HG03521 (cell line): Measurements from ENCODE around the gene PAX7.
"Not testable (repeated sequence)": the region's sequence is repeated elsewhere in the genome, so short reads cannot be mapped to it uniquely, and the experiment has no call there.

Source experiments
- ATAC-seq: cut with Tn5 transposase; IDR thresholded peaks from one replicate; pipeline ENCODE4 v1.9.1; 2021; ENCODE audit warnings: mild to moderate bottlenecking, moderate library complexity; ENCODE audit not compliant: unreplicated experiment

Gene PAX7

GRCh38 chr1:18657506-18658201, 27.0 kb downstream of the PAX7 start:
- no peak for ATAC-seq

- ATAC-seq, result no peak
Observed at GRCh38 chr1:18658831-18659230, 28.2 kb downstream of the PAX7 start.

GRCh38 chr1:18661404-18662285, 31.0 kb downstream of the PAX7 start:
- no peak for ATAC-seq

GRCh38 chr1:18662286-18662639, 31.6 kb downstream of the PAX7 start:
- ATAC-seq, result no peak

GRCh38 chr1:18666317-18666920, 35.8 kb downstream of the PAX7 start:
- no peak for ATAC-seq

- ATAC-seq, result no peak
Observed at GRCh38 chr1:18667333-18667732, 36.7 kb downstream of the PAX7 start.

GRCh38 chr1:18668046-18668445, 37.4 kb downstream of the PAX7 start:
- ATAC-seq, result no peak

- no peak for ATAC-seq
Observed at GRCh38 chr1:18668750-18669404, 38.2 kb downstream of the PAX7 start.

- ATAC-seq, result no peak
Observed at GRCh38 chr1:18670121-18670867, 39.6 kb downstream of the PAX7 start.

- no peak for ATAC-seq
Observed at GRCh38 chr1:18670868-18671225, 40.2 kb downstream of the PAX7 start.

- no peak for ATAC-seq
Observed at GRCh38 chr1:18673976-18674375, 43.3 kb downstream of the PAX7 start.

- no peak for ATAC-seq
Observed at GRCh38 chr1:18676332-18676781, 45.7 kb downstream of the PAX7 start.

GRCh38 chr1:18681423-18681835, 50.8 kb downstream of the PAX7 start:
- no peak for ATAC-seq

GRCh38 chr1:18682375-18682774, 51.7 kb downstream of the PAX7 start:
- ATAC-seq, result no peak

GRCh38 chr1:18684303-18684702, 53.7 kb downstream of the PAX7 start:
- no peak for ATAC-seq

GRCh38 chr1:18686540-18686939, 55.9 kb downstream of the PAX7 start:
- ATAC-seq, result no peak

GRCh38 chr1:18687273-18687672, 56.6 kb downstream of the PAX7 start:
- no peak for ATAC-seq

- ATAC-seq, result no peak
Observed at GRCh38 chr1:18691648-18692047, 61.0 kb downstream of the PAX7 start.

- no peak for ATAC-seq
Observed at GRCh38 chr1:18693256-18694098, 62.8 kb downstream of the PAX7 start.

- ATAC-seq, result not testable (repeated sequence)
Observed at GRCh38 chr1:18694289-18694688, 63.6 kb downstream of the PAX7 start.
